Esophagus muscularis mucosa (tissue), 4 donors: Measurements from ENCODE around the gene WDR4.

Experiments used
- CTCF ChIP-seq, 3 experiments: fragments of 200-600 bp in 2 of 3; fragments of 450-650 bp in 1 of 3; sonication (generic) in 2 of 3; IDR thresholded peaks; one replicate each; pipeline ENCODE4 v1.5.1; 2017 to 2019; ENCODE audit warnings: antibody characterized with exemption in 3 of 3, mild to moderate bottlenecking in 2 of 3, moderate library complexity in 1 of 3
- EP300 ChIP-seq: sonication (generic); formaldehyde crosslinking; IDR thresholded peaks from one replicate; pipeline ENCODE4 v1.6.1; 2017; ENCODE audit warnings: antibody characterized with exemption
- POLR2A ChIP-seq: fragments of 450-650 bp; IDR thresholded peaks from one replicate; pipeline ENCODE4 v1.6.1; 2017; ENCODE audit warnings: antibody characterized with exemption, moderate library complexity, mild to moderate bottlenecking, low read depth
- POLR2AphosphoS5 ChIP-seq, 2 donors: sonication (generic); formaldehyde crosslinking; IDR thresholded peaks; one replicate each; pipeline ENCODE4 v1.6.1; 2017; ENCODE audit warnings: antibody characterized with exemption in 2 of 2

GRCh38 chr21:42864815-42865775 lies 14.2 kb downstream of the WDR4 start:
- no peak for TF ChIP-seq CTCF (IDR thresholded peaks at IDR 0.05)
- no peak for TF ChIP-seq POLR2AphosphoS5 (IDR thresholded peaks at IDR 0.05)
- no peak for TF ChIP-seq POLR2A
- TF ChIP-seq EP300, result no peak
